H1 (cell line): ENCODE results near the gene TIMP1. TPM values are rescaled to one million over a fixed set of nuclear protein-coding genes. Genes with fewer than 3 reads are reported as not detected.

Experiments
- CTCF ChIA-PET: fragments of 300-600 bp; sonication (Branson Sonifier 250); formaldehyde crosslinking; loops from one replicate; lab custom pipeline; 2021; ENCODE audit not compliant: partially characterized antibody; lab: Charles Lee
- POLR2A ChIA-PET: fragments of 300-600 bp; sonication (Branson Sonifier 250); formaldehyde crosslinking; loops from one replicate; lab custom pipeline; 2021; ENCODE audit warnings: inconsistent platforms; ENCODE audit not compliant: partially characterized antibody; lab: Charles Lee
- DNase-seq, 2 experiments: peaks; one replicate each; pipeline versions ENCODE4 v3.0.0 to v3.0.0-alpha.2; 2010 to 2022; ENCODE audit warnings: low spot score in 2 of 2, low read depth in 1 of 2, mixed read lengths in 1 of 2
- FAIRE-seq: peaks from 2 replicates; lab custom pipeline; 2011; peaks lifted over from hg19 to GRCh38; lab: Jason Lieb, UNC
- H2AFZ ChIP-seq: 2 replicates; pipeline ENCODE4 v1.8.1; 2012; ENCODE audit warnings: low read length, inconsistent platforms
- H2AK5ac ChIP-seq: 2 replicates; pipeline ENCODE4 v1.6.1; 2013; ENCODE audit warnings: low read depth, low read length
- H2BK120ac ChIP-seq: replicated peaks from 2 replicates; pipeline ENCODE3; 2013; ENCODE audit warnings: low read depth, low read length, inconsistent platforms
- H2BK12ac ChIP-seq: 2 replicates; pipeline ENCODE4 v1.6.1; 2013; ENCODE audit warnings: low read depth, low read length
- H2BK15ac ChIP-seq: 2 replicates; pipeline ENCODE4 v1.6.1; 2013; ENCODE audit warnings: low read length
- H2BK20ac ChIP-seq: 2 replicates; pipeline ENCODE4 v1.6.1; 2013; ENCODE audit warnings: low read length
- H2BK5ac ChIP-seq: 2 replicates; pipeline ENCODE4 v1.6.1; 2013; ENCODE audit warnings: low read depth, low read length
- H3K14ac ChIP-seq: 2 replicates; pipeline ENCODE4 v1.6.1; 2013; ENCODE audit warnings: inconsistent platforms; ENCODE audit not compliant: insufficient read length
- H3K18ac ChIP-seq: 2 replicates; pipeline ENCODE4 v1.6.1; 2013; ENCODE audit warnings: low read length; ENCODE audit errors: extremely low read depth
- H3K23ac ChIP-seq: 2 replicates; pipeline ENCODE4 v1.6.1; 2013; ENCODE audit warnings: inconsistent platforms; ENCODE audit not compliant: insufficient read length
- H3K23me2 ChIP-seq: 2 replicates; pipeline ENCODE4 v1.6.1; 2013; ENCODE audit warnings: low read depth, low read length
- H3K27ac ChIP-seq: 2 replicates; pipeline ENCODE4 v1.6.1; 2011; ENCODE audit warnings: low read depth, low read length, inconsistent platforms
- H3K27me3 ChIP-seq, 4 experiments: replicated peaks in 1 of 4; 1 replicate in 1 of 4; 2 replicates in 3 of 4; pipeline versions ENCODE4 v1.6.1 to v1.8.1; 2011 to 2013; ENCODE audit warnings: low read length in 3 of 4, mild to moderate bottlenecking in 3 of 4, inconsistent platforms in 2 of 4, mixed read lengths in 2 of 4, moderate library complexity in 1 of 4; ENCODE audit not compliant: control insufficient read depth in 3 of 4, insufficient read depth in 3 of 4; ENCODE audit errors: extremely low read depth in 1 of 4
- H3K36me3 ChIP-seq, 4 experiments: 2 replicates each; pipeline versions ENCODE4 v1.6.1 to v1.8.1; 2011 to 2013; ENCODE audit warnings: mild to moderate bottlenecking in 4 of 4, low read length in 3 of 4, moderate library complexity in 2 of 4, control low read depth in 1 of 4, inconsistent platforms in 1 of 4; ENCODE audit not compliant: insufficient read depth in 4 of 4, control insufficient read depth in 2 of 4
- H3K4ac ChIP-seq: replicated peaks from 2 replicates; pipeline ENCODE3; 2013; ENCODE audit warnings: low read length, low read depth, mixed read lengths, inconsistent platforms; ENCODE audit not compliant: insufficient read length
- H3K4me1 ChIP-seq, 4 experiments: replicated peaks in 1 of 4; 1 replicate in 1 of 4; 2 replicates in 3 of 4; pipeline versions ENCODE4 v1.6.1 to v1.8.1; 2011 to 2013; ENCODE audit warnings: low read length in 3 of 4, inconsistent platforms in 2 of 4, mixed read lengths in 1 of 4; ENCODE audit not compliant: insufficient read depth in 4 of 4, control insufficient read depth in 3 of 4
- H3K4me2 ChIP-seq, 2 experiments: 2 replicates each; pipeline versions ENCODE4 v1.6.1 to v1.8.1; 2011 to 2013; ENCODE audit warnings: low read depth in 2 of 2, low read length in 2 of 2, control low read depth in 1 of 2, inconsistent platforms in 1 of 2, mild to moderate bottlenecking in 1 of 2; ENCODE audit not compliant: insufficient read depth in 1 of 2
- H3K4me3 ChIP-seq, 4 experiments: fragments of 200-600, 300-600 bp in 1 of 4; sonication (generic), shearing (Covaris generic), sonication (Bioruptor Twin) in 1 of 4; 2 replicates each; pipeline versions ENCODE4 v1.5.1 to v1.8.1; 2011 to 2016; ENCODE audit warnings: low read length in 4 of 4, low read depth in 3 of 4, control low read depth in 2 of 4, inconsistent platforms in 2 of 4, mild to moderate bottlenecking in 2 of 4, mixed read lengths in 1 of 4, moderate library complexity in 1 of 4; ENCODE audit not compliant: insufficient read depth in 2 of 4; ENCODE audit errors: extremely low read depth in 1 of 4
- H3K56ac ChIP-seq: replicated peaks from 2 replicates; pipeline ENCODE3; 2013; ENCODE audit warnings: low read depth, mild to moderate bottlenecking, mixed read lengths, low read length, inconsistent platforms; ENCODE audit not compliant: insufficient read length
- H3K79me1 ChIP-seq: 2 replicates; pipeline ENCODE4 v1.6.1; 2013; ENCODE audit warnings: low read depth, low read length, control low read depth
- H3K79me2 ChIP-seq, 2 experiments: 2 replicates each; pipeline versions ENCODE4 v1.6.1 to v1.8.1; 2012 to 2013; ENCODE audit warnings: low read length in 2 of 2, mild to moderate bottlenecking in 2 of 2, inconsistent platforms in 1 of 2; ENCODE audit not compliant: insufficient read depth in 2 of 2, control insufficient read depth in 1 of 2
- H3K9ac ChIP-seq, 4 experiments: replicated peaks in 1 of 4; 1 replicate in 1 of 4; 2 replicates in 3 of 4; pipeline versions ENCODE4 v1.6.1 to v1.8.1; 2011 to 2013; ENCODE audit warnings: low read depth in 3 of 4, low read length in 3 of 4, control low read depth in 2 of 4, mild to moderate bottlenecking in 2 of 4, moderate library complexity in 2 of 4, inconsistent platforms in 1 of 4; ENCODE audit errors: extremely low read depth in 1 of 4
- H3K9me3 ChIP-seq, 2 experiments: 2 replicates each; pipeline versions ENCODE4 v1.6.1 to v1.8.1; 2012 to 2013; ENCODE audit warnings: mild to moderate bottlenecking in 2 of 2, moderate library complexity in 2 of 2, control low read depth in 1 of 2, inconsistent platforms in 1 of 2, low read depth in 1 of 2, low read length in 1 of 2, mixed read lengths in 1 of 2; ENCODE audit not compliant: insufficient read depth in 2 of 2
- H4K20me1 ChIP-seq, 2 experiments: replicated peaks in 1 of 2; 2 replicates each; pipeline versions ENCODE3 to v1.8.1; 2011 to 2013; ENCODE audit warnings: inconsistent platforms in 2 of 2, low read length in 2 of 2, mild to moderate bottlenecking in 1 of 2; ENCODE audit not compliant: insufficient read depth in 2 of 2, control insufficient read depth in 1 of 2
- H4K5ac ChIP-seq: 2 replicates; pipeline ENCODE4 v1.6.1; 2013; ENCODE audit warnings: low read length, low read depth, mixed read lengths, inconsistent platforms; ENCODE audit not compliant: insufficient read length
- H4K8ac ChIP-seq: 2 replicates; pipeline ENCODE4 v1.8.0; 2013; ENCODE audit warnings: mild to moderate bottlenecking, moderate library complexity, low read length, inconsistent platforms; ENCODE audit not compliant: insufficient read depth; ENCODE audit errors: extremely low read depth
- H4K91ac ChIP-seq: replicated peaks from 2 replicates; pipeline ENCODE3; 2013; ENCODE audit warnings: low read length, mixed read lengths, inconsistent platforms; ENCODE audit not compliant: insufficient read length
- CBX8 ChIP-seq: fragments of 300-800, 300-1000 bp; sonication (generic); IDR thresholded peaks from 2 replicates; pipeline ENCODE4 v1.7.1; 2016; ENCODE audit warnings: low read depth, low read length, borderline replicate concordance
- JUND ChIP-seq: IDR thresholded peaks from 2 replicates; pipeline ENCODE4 v1.6.1; 2011; ENCODE audit warnings: mild to moderate bottlenecking, improper control_type of control experiment, low read length
- TAF7 ChIP-seq: optimal IDR thresholded peaks from 2 replicates; pipeline ENCODE3; 2011; ENCODE audit warnings: low read depth, mild to moderate bottlenecking, inconsistent platforms, low read length, moderate library complexity, borderline replicate concordance
- WGBS, 2 experiments: shearing (Covaris generic) in 1 of 2; methylation state at CpG; one replicate each; pipeline versions ENCODE4 v1.1.6 to v1.1.7; 2013 to 2015; ENCODE audit warnings: low lambda C conversion rate in 2 of 2, mixed read lengths in 2 of 2, inconsistent platforms in 1 of 2, low coverage in 1 of 2, missing lambda C conversion rate in 1 of 2; ENCODE audit not compliant: insufficient replicate concordance in 2 of 2, insufficient coverage in 1 of 2, insufficient read length in 1 of 2; ENCODE audit errors: extremely low coverage in 1 of 2, missing lambda C conversion rate in 1 of 2; 5-methylcytosine and 5-hydroxymethylcytosine counted together
- polyA plus RNA-seq, 7 experiments: library from polyadenylated mRNA; depleted of rRNA in 3 of 7; stranded (reverse) in 5 of 7; unstranded in 2 of 7; fragments of >200 nt in 5 of 7; fragments of 200-250 nt in 2 of 7; gene quantifications; 1 replicate in 5 of 7; 2 replicates in 1 of 7; 4 replicates in 1 of 7; pipeline versions ENCODE4 v1.2.1 to v1.2.3, GENCODE V29; 2011 to 2013; ENCODE audit warnings: missing spikeins in 2 of 7, mixed read lengths in 2 of 7
- total RNA-seq: library from RNA; stranded (reverse); fragmentation: NEBNext Ultra II Directional; extraction: Animal tissue kit (Norgen Biotek cat#: 25700); gene quantifications from 2 replicates; pipeline ENCODE4 v1.2.1, GENCODE V29; 2021

The TIMP1 gene
- total and polyA plus RNA-seq, 2 of the 8 experiments (the other 6 are each of a cell fraction or from before 2014, with no cell fraction given) = 58.6 to 142 TPM

- Histone ChIP-seq H3K79me1 (no peaks in the 10 kb centered on the region), H2BK120ac (no peak overlapping the region), H3K4me2 (no peak overlapping the region), H3K27ac (no peak overlapping the region), H2BK15ac (no peak overlapping the region), H2BK20ac (no peak overlapping the region), H3K4me3 (no peak overlapping the region), H3K14ac (no peak overlapping the region), H3K9me3 (no peaks in the 10 kb centered on the region), H3K23ac (no peak overlapping the region), H4K5ac (no peak overlapping the region), H3K56ac (no peak overlapping the region), H2AK5ac (no peak overlapping the region), H3K18ac (no peak overlapping the region), H3K9ac (no peak overlapping the region), H4K20me1 (no peaks in the 10 kb centered on the region), H3K23me2 (peaks cover 7% of the 10 kb centered on the region; the same call in 1 of the 2 replicates), H3K36me3 (peaks cover 0 to 21% (median 11%) of the 10 kb centered on the region in 4 experiments; a peak in 4 of 8 replicates), H3K79me2 (no peaks in the 10 kb centered on the region), H2AFZ (no peak overlapping the region), H4K8ac (no peak overlapping the region), H3K4ac (no peak overlapping the region), H3K27me3 (no peaks in the 10 kb centered on the region), H2BK5ac (no peak overlapping the region), H2BK12ac (no peak overlapping the region), H4K91ac (no peak overlapping the region), H3K4me1 (peaks cover 0 to 14% (median 7%) of the 10 kb centered on the region in 4 experiments; a peak in 5 of 7 replicates)
- 99% methylated on average over 12 of the region's 13 CpGs; no CpG with 5 or more reads in 1 of the 2 experiments for WGBS, 2 experiments
- FAIRE-seq = no peak
- ChIA-PET POLR2A (interaction anchor here (0.8 to 2.3 kb wide), 4 partner anchors 9 to 53 kb away, joined by 3 to 9 read pairs (median 4); partner anchors contain the start of gene TIMP1), CTCF (interaction anchor here (1.7 kb wide), 1 partner anchor 72 kb away, joined by 6 read pairs; no protein-coding TSS in a partner anchor)
- no peak for DNase-seq
- TF ChIP-seq CBX8 (no peak), TAF7 (no peak), JUND (no peak)
Measured at GRCh38 chrX:47571896-47572295, 10.3 kb upstream of the TIMP1 start.
